OCI-LY7 (cell line): ENCODE data around the gene FANCL. TPM values are rescaled to one million over a fixed set of nuclear protein-coding genes. Genes with fewer than 3 reads are reported as not detected.

Experiments used
- BruUV-seq: library from RNA; stranded (reverse); fragments of 400-500 nt; replicated peaks from 2 replicates; lab custom pipeline; 2021; lab: Mats Ljungman, UMichigan
- CTCF ChIA-PET: fragments of 300-600 bp; sonication (Branson Sonifier 250); formaldehyde crosslinking; loops from one replicate; lab custom pipeline; 2022; ENCODE audit warnings: antibody characterized with exemption; ENCODE audit not compliant: unreplicated experiment; lab: Charles Lee
- POLR2A ChIA-PET: fragments of 300-600 bp; sonication (Branson Sonifier 250); formaldehyde crosslinking; loops from one replicate; lab custom pipeline; 2022; ENCODE audit warnings: antibody characterized with exemption; lab: Charles Lee
- DNase-seq: peaks from one replicate; pipeline ENCODE4 v3.0.0-alpha.2; 2015; ENCODE audit warnings: low spot score
- H2AFZ ChIP-seq: fragments of 200-600 bp; sonication (generic), shearing (Covaris generic); 2 replicates; pipeline ENCODE4 v1.6.1; 2014; ENCODE audit warnings: mild to moderate bottlenecking, antibody characterized with exemption, low read length, moderate library complexity
- H3K27ac ChIP-seq: fragments of 200-600 bp; sonication (generic); 2 replicates; pipeline ENCODE4 v1.5.1; 2014; ENCODE audit warnings: mixed run types, low read depth, mild to moderate bottlenecking, moderate library complexity, low read length, inconsistent platforms; ENCODE audit not compliant: poor library complexity, severe bottlenecking
- H3K36me3 ChIP-seq: fragments of 200-600 bp; sonication (generic); 2 replicates; pipeline ENCODE4 v1.6.1; 2014; ENCODE audit warnings: mild to moderate bottlenecking, antibody characterized with exemption, low read length, moderate library complexity, mixed read lengths; ENCODE audit not compliant: insufficient read depth
- H3K4me1 ChIP-seq: fragments of 200-600 bp; sonication (generic); 2 replicates; pipeline ENCODE4 v1.5.1; 2014; ENCODE audit warnings: mild to moderate bottlenecking, low read length; ENCODE audit not compliant: insufficient read depth, poor library complexity, severe bottlenecking
- H3K4me2 ChIP-seq: fragments of 200-600 bp; sonication (generic); 2 replicates; pipeline ENCODE4 v1.6.1; 2014; ENCODE audit warnings: mild to moderate bottlenecking, low read length
- H3K4me3 ChIP-seq: fragments of 200-600 bp; sonication (generic); 2 replicates; pipeline ENCODE4 v1.5.1; 2014; ENCODE audit warnings: mild to moderate bottlenecking, low read depth, low read length; ENCODE audit not compliant: poor library complexity, severe bottlenecking
- H3K79me2 ChIP-seq: fragments of 200-600 bp; sonication (generic); 2 replicates; pipeline ENCODE4 v1.6.1; 2016; ENCODE audit warnings: low read depth, mild to moderate bottlenecking, low read length, moderate library complexity, mixed read lengths; ENCODE audit not compliant: insufficient read depth
- H3K9me2 ChIP-seq: fragments of 200-600 bp; sonication (generic); 2 replicates; pipeline ENCODE4 v1.6.1; 2016; ENCODE audit warnings: mild to moderate bottlenecking, low read length, mixed read lengths; ENCODE audit not compliant: insufficient read depth
- H3K9me3 ChIP-seq: fragments of 200-600 bp; sonication (generic); 2 replicates; pipeline ENCODE4 v1.6.1; 2014; ENCODE audit warnings: mild to moderate bottlenecking, mixed run types, low read length, mixed read lengths
- H4K20me1 ChIP-seq: fragments of 200-600 bp; sonication (generic); 2 replicates; pipeline ENCODE4 v1.6.1; 2014; ENCODE audit warnings: mild to moderate bottlenecking, antibody characterized with exemption, low read length, moderate library complexity, mixed read lengths; ENCODE audit not compliant: insufficient read depth
- EZH2phosphoT487 ChIP-seq: fragments of 200-600 bp; sonication (generic); IDR thresholded peaks from 2 replicates; pipeline ENCODE4 v1.6.1; 2018; ENCODE audit warnings: low read depth, borderline replicate concordance, mild to moderate bottlenecking, mixed run types, antibody characterized with exemption, low read length, moderate library complexity, mixed read lengths
- intact Hi-C: fragments of 100-400 bp; cut with micrococcal nuclease; formaldehyde crosslinking; loops from one replicate; pipeline ENCODE4 v1.10.0; 2022; ENCODE audit not compliant: unreplicated experiment
- total RNA-seq, 2 experiments: library from RNA; depleted of rRNA in 1 of 2; stranded (reverse); fragments of >200 nt in 1 of 2; shearing (Covaris generic) in 1 of 2; gene quantifications; 2 replicates each; pipeline ENCODE4 v1.2.3, GENCODE V29; 2014 to 2022
- TF ChIP-seq, protein P1 (sequence below): fragments of 200-600 bp; sonication (generic); conservative IDR thresholded peaks from 2 replicates; pipeline ENCODE4 v1.5.1; 2014; ENCODE audit warnings: mild to moderate bottlenecking, antibody characterized with exemption, low read length, moderate library complexity, mixed read lengths

Gene FANCL
- total RNA-seq, 2 experiments from 2014 or later: 32.8 to 33.0 TPM

DNA sequence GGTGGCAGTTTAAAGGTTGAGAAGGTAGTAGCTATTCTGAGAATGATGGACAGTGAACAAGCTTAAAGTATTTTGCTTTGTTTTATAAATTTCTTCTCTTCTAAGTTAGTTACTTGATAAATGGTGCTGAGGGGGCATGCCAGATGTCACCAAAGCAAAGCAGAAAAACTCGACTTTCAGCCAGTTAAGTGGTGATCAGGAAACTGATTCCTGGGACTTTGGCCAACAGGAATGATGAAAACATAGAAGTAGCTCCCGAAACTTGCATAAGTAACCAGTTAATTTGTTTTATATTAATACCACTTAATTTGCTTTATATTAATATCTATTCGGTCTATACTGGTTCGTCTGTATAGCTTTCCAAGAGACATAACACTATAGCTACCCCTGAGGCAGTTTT lies 82.6 kb downstream of the FANCL start:
- H3K4me3 ChIP-seq: no peak overlapping the region
- H2AFZ ChIP-seq: no peak overlapping the region
- peaks cover 73% of the 10 kb centered on the region for H3K36me3 ChIP-seq
- POLR2A ChIA-PET: interaction anchor here (1.0 to 1.9 kb wide), 2 partner anchors 9 to 13 kb away, joined by 3 to 6 read pairs; no protein-coding TSS in a partner anchor
- intact Hi-C loops: no loop called here
- H3K9me2 ChIP-seq: no peaks in the 10 kb centered on the region
- H3K27ac ChIP-seq: no peak overlapping the region
- TF ChIP-seq EZH2phosphoT487: no peak
- TF ChIP-seq, protein P1, sequence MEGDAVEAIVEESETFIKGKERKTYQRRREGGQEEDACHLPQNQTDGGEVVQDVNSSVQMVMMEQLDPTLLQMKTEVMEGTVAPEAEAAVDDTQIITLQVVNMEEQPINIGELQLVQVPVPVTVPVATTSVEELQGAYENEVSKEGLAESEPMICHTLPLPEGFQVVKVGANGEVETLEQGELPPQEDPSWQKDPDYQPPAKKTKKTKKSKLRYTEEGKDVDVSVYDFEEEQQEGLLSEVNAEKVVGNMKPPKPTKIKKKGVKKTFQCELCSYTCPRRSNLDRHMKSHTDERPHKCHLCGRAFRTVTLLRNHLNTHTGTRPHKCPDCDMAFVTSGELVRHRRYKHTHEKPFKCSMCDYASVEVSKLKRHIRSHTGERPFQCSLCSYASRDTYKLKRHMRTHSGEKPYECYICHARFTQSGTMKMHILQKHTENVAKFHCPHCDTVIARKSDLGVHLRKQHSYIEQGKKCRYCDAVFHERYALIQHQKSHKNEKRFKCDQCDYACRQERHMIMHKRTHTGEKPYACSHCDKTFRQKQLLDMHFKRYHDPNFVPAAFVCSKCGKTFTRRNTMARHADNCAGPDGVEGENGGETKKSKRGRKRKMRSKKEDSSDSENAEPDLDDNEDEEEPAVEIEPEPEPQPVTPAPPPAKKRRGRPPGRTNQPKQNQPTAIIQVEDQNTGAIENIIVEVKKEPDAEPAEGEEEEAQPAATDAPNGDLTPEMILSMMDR: no peak
- H3K9me3 ChIP-seq: no peaks in the 10 kb centered on the region
- no peak for DNase-seq
- BruUV-seq: no TSS peak
- H4K20me1 ChIP-seq: no peaks in the 10 kb centered on the region
- H3K4me2 ChIP-seq: no peak overlapping the region
- CTCF ChIA-PET: no interaction called here
- H3K79me2 ChIP-seq: no peaks in the 10 kb centered on the region
- no peaks in the 10 kb centered on the region for H3K4me1 ChIP-seq

DNA sequence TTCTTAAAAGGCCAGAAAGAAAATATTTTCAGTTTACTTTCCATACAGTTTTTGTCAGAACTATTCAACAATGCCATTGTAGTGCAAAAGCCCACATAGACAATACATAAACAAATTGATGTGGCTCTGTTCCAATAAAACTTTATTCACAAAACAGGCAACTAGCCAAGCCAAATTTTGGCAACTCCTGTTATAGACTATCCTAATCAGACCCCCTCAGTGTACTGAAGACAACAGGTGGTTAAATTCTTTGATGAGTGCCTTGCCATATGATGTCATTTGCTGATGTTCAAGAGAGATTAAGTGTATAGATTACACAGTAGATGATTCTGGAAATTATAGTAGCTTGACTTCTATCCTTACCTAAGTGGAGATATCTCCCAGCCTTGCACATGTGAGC lies 83.4 kb downstream of the FANCL start:
- Histone ChIP-seq H3K79me2 (no peaks in the 10 kb centered on the region), H3K9me3 (no peaks in the 10 kb centered on the region), H3K9me2 (no peaks in the 10 kb centered on the region), H3K36me3 (peaks cover 66% of the 10 kb centered on the region), H3K4me2 (no peak overlapping the region), H2AFZ (no peak overlapping the region), H3K4me3 (no peak overlapping the region), H3K4me1 (no peaks in the 10 kb centered on the region), H3K27ac (no peak overlapping the region), H4K20me1 (no peaks in the 10 kb centered on the region)
- intact Hi-C loops: no loop called here
- ChIA-PET POLR2A (interaction anchor here (1.0 to 1.9 kb wide), 2 partner anchors 10 to 13 kb away, joined by 3 to 6 read pairs; no protein-coding TSS in a partner anchor), CTCF (no interaction called here)
- no peak for DNase-seq
- BruUV-seq: no TSS peak
- TF ChIP-seq, protein P1: no peak
- no peak for TF ChIP-seq EZH2phosphoT487

DNA sequence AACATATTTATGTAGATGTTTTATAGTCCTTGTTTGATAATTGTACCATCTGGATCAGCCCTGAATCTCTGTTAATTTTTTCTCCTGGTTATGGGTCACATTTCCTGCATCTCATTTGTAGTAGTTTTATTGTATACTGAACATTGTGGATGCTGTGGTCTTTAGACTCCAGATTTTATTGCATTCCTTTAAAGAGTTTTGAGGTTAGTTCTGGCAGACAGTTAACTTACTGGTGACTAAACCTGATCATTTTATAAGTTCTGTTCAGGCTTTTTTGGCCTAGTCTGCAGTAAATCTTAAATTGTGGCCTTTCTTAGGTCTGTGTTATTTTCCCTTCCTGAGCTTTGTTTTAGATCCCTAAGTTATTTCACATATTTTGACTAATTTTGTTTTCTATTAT lies 84.3 kb downstream of the FANCL start:
- H4K20me1 ChIP-seq: no peaks in the 10 kb centered on the region
- no peak overlapping the region for H2AFZ ChIP-seq
- TF ChIP-seq, protein P1: no peak
- TF ChIP-seq EZH2phosphoT487: no peak
- no peak overlapping the region for H3K27ac ChIP-seq
- H3K4me1 ChIP-seq: no peaks in the 10 kb centered on the region
- BruUV-seq: no TSS peak
- no peaks in the 10 kb centered on the region for H3K79me2 ChIP-seq
- DNase-seq: no peak
- H3K36me3 ChIP-seq: peaks cover 56% of the 10 kb centered on the region
- H3K9me3 ChIP-seq: no peaks in the 10 kb centered on the region
- ChIA-PET POLR2A (interaction anchor here (0.5 to 1.9 kb wide), 4 partner anchors 9 to 129 kb away, joined by 3 to 10 read pairs (median 5); no protein-coding TSS in a partner anchor), CTCF (no interaction called here)
- H3K4me2 ChIP-seq: no peak overlapping the region
- no peaks in the 10 kb centered on the region for H3K9me2 ChIP-seq
- intact Hi-C loops: no loop called here
- H3K4me3 ChIP-seq: no peak overlapping the region
